SK-N-SH treated with all-trans-retinoic acid at 6 μM for 48 hours (cell line): ENCODE data around the gene SH3RF1.

Experiments
- BACH2 ChIP-seq: fragments of 250-450 bp; sonication (Bioruptor Pico); IDR thresholded peaks from 2 replicates; pipeline ENCODE4 v1.9.0; 2021; ENCODE audit warnings: mild to moderate bottlenecking, borderline replicate concordance
- CREB5 ChIP-seq: fragments of 250-450 bp; sonication (Bioruptor Pico); IDR thresholded peaks from 2 replicates; pipeline ENCODE4 v1.5.1; 2020; ENCODE audit warnings: low read depth, mild to moderate bottlenecking, moderate library complexity
- POU6F1 ChIP-seq: fragments of 250-450 bp; sonication (Bioruptor Pico); IDR thresholded peaks from 2 replicates; pipeline ENCODE4 v1.8.0; 2021; ENCODE audit warnings: low read depth, mild to moderate bottlenecking, moderate library complexity, borderline replicate concordance
- SNAI2 ChIP-seq: fragments of 250-450 bp; sonication (Bioruptor Pico); IDR thresholded peaks from 2 replicates; pipeline ENCODE4 v1.5.0; 2020; ENCODE audit warnings: mild to moderate bottlenecking, moderate library complexity
- TSHZ2 ChIP-seq: fragments of 250-450 bp; sonication (Bioruptor Pico); IDR thresholded peaks from 2 replicates; pipeline ENCODE4 v1.5.0; 2020; ENCODE audit warnings: mild to moderate bottlenecking, moderate library complexity
- ZFP3 ChIP-seq: fragments of 250-450 bp; sonication (Bioruptor Pico); IDR thresholded peaks from 2 replicates; pipeline ENCODE4 v1.5.0; 2020; ENCODE audit warnings: mild to moderate bottlenecking, moderate library complexity
- ZFP30 ChIP-seq: fragments of 450-650 bp; formaldehyde crosslinking; IDR thresholded peaks from 2 replicates; pipeline ENCODE4 v1.5.0; 2022; ENCODE audit warnings: mild to moderate bottlenecking, moderate library complexity
- ZNF565 ChIP-seq: fragments of 450-650 bp; formaldehyde crosslinking; conservative IDR thresholded peaks from 2 replicates; pipeline ENCODE4 v1.5.0; 2020; ENCODE audit warnings: low read depth, mild to moderate bottlenecking, moderate library complexity
- ZNF70 ChIP-seq: fragments of 450-650 bp; formaldehyde crosslinking; IDR thresholded peaks from 2 replicates; pipeline ENCODE4 v1.5.0; 2020; ENCODE audit warnings: mild to moderate bottlenecking, moderate library complexity
- TF ChIP-seq, protein P1 (sequence below): fragments of 250-450 bp; sonication (Bioruptor Pico); IDR thresholded peaks from 2 replicates; pipeline ENCODE4 v1.8.0; 2020; ENCODE audit warnings: mild to moderate bottlenecking, moderate library complexity, borderline replicate concordance

GRCh38 chr4:169151671-169152070, 119.1 kb downstream of the SH3RF1 start:
- TF ChIP-seq, protein P1, sequence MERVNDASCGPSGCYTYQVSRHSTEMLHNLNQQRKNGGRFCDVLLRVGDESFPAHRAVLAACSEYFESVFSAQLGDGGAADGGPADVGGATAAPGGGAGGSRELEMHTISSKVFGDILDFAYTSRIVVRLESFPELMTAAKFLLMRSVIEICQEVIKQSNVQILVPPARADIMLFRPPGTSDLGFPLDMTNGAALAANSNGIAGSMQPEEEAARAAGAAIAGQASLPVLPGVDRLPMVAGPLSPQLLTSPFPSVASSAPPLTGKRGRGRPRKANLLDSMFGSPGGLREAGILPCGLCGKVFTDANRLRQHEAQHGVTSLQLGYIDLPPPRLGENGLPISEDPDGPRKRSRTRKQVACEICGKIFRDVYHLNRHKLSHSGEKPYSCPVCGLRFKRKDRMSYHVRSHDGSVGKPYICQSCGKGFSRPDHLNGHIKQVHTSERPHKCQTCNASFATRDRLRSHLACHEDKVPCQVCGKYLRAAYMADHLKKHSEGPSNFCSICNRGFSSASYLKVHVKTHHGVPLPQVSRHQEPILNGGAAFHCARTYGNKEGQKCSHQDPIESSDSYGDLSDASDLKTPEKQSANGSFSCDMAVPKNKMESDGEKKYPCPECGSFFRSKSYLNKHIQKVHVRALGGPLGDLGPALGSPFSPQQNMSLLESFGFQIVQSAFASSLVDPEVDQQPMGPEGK (CRISPR knock-in tag), result no peak
- TF ChIP-seq SNAI2 (CRISPR knock-in tag), result no peak
- TF ChIP-seq CREB5 (CRISPR knock-in tag), result no peak
- TF ChIP-seq ZFP30 (CRISPR knock-in tag), result no peak
- TF ChIP-seq TSHZ2, result no peak
- TF ChIP-seq BACH2 (CRISPR knock-in tag), result no peak
- no peak for TF ChIP-seq ZNF565 (CRISPR knock-in tag)
- no peak for TF ChIP-seq ZNF70
- TF ChIP-seq ZFP3 (CRISPR knock-in tag), result no peak
- TF ChIP-seq POU6F1 (CRISPR knock-in tag), result no peak
